ENCODE results near the gene SGO2.
"Not testable (repeated sequence)": the region's sequence is repeated elsewhere in the genome, so short reads cannot be mapped to it uniquely, and the experiment has no call there.

Gene SGO2

DNA sequence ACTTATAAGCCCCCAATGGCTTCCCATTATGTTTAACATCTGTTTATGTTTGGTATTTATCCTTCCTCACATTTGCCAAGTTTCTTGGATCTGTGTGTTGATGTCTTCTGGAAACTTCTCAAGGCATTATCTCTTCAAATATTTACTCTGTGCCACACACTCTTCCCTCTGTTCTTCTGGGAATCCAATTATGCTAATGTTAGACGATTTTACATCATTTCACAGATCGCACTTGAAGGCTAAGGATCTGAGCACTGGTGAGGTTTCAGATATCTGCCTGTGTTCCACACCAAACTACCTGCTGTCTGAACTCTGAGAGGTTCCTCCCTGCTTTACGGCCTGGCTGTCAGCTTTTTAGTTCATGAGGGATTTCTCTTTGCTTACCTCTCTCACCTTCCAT lies 69.9 kb downstream of the SGO2 start:
- no peaks in the 10 kb centered on the region for H3K9me3 ChIP-seq (ENCODE audit: insufficient read depth, low read depth, low read length)
- no peaks in the 10 kb centered on the region for H3K27me3 ChIP-seq (ENCODE audit: insufficient read depth, low read length)
- H3K4me3 ChIP-seq (ENCODE audit: low read length): no peak overlapping the region
- H3K4me1 ChIP-seq (ENCODE audit: insufficient read depth, low read length): no peaks in the 10 kb centered on the region
- H3K36me3 ChIP-seq (ENCODE audit: insufficient read depth, low read length): no peaks in the 10 kb centered on the region
- no peak overlapping the region for H3K9ac ChIP-seq (ENCODE audit: low read depth, low read length)
- no peak overlapping the region for H3K27ac ChIP-seq (ENCODE audit: low read depth, low read length)
- 87% methylated on average over 3 of the region's 3 CpGs for WGBS

DNA sequence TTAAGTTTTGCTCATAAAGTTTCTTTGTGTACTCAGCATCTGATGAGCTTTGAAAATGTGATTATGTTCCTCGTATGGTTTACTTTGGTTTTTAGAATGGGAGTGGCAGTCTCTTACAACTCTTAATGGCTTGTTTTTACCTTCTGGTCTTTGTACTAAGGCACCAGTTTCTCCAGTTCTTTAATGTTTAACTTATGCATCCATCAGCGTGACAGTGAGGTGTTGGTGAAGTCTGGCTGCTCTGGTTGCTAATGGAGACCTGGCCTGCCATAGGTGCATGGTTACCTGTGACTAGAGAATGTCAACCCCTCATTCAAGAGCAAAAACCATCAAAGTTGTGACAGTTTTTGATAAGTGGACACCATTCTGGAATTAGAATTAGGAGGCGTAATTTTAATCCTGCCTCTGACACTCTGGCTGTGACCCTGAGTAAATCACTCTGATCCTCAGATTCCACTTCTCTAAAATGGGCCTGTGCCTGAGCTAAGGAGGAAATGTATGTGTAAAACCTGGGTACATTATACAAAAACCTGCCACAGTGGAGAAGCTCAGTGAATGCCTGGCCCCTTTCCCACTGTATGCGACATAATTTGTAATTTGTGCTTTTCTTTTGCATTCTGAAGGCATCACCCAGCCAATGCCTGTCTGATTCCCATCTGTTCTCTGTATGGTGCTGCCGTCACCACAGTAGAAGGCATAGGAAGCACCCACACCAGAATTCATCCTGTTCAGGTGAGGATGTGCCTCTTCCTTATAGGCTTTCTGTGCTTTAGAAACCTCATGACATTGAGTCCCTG lies 71.0 kb downstream of the SGO2 start:
- no peaks in the 10 kb centered on the region for H3K4me1 ChIP-seq (ENCODE audit: insufficient read depth, low read length)
- no peaks in the 10 kb centered on the region for H3K9me3 ChIP-seq (ENCODE audit: insufficient read depth, low read depth, low read length)
- no peak overlapping the region for H3K27ac ChIP-seq (ENCODE audit: low read depth, low read length)
- H3K9ac ChIP-seq (ENCODE audit: low read depth, low read length): no peak overlapping the region
- WGBS: 88% methylated on average over 5 of the region's 5 CpGs
- H3K27me3 ChIP-seq (ENCODE audit: insufficient read depth, low read length): no peaks in the 10 kb centered on the region
- no peaks in the 10 kb centered on the region for H3K36me3 ChIP-seq (ENCODE audit: insufficient read depth, low read length)
- no peak overlapping the region for H3K4me3 ChIP-seq (ENCODE audit: low read length)

DNA sequence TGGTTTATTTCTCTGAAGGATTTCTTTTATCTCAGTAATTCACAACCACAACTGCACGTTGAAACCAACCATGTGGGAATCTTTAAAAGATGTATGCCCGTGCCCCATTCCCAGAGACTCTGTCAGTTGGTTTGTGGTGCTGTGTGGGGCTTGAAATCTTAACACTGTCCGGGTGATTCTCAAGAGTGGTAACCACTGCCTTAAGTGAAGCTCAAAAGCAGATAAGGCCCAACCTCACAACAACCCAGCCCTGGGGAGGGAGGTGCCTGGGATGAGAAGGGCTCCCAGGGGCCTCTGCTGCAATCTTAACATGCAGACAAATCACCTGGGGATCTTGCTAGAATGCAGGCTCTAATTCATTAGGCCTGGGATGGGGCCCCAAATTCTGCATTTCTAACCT lies 73.2 kb downstream of the SGO2 start:
- WGBS: 96% methylated on average over 3 of the region's 3 CpGs
- H3K27me3 ChIP-seq (ENCODE audit: insufficient read depth, low read length): no peaks in the 10 kb centered on the region
- no peak overlapping the region for H3K9ac ChIP-seq (ENCODE audit: low read depth, low read length)
- H3K4me1 ChIP-seq (ENCODE audit: insufficient read depth, low read length): no peaks in the 10 kb centered on the region
- no peak overlapping the region for H3K4me3 ChIP-seq (ENCODE audit: low read length)
- H3K27ac ChIP-seq (ENCODE audit: low read depth, low read length): no peak overlapping the region
- no peaks in the 10 kb centered on the region for H3K9me3 ChIP-seq (ENCODE audit: insufficient read depth, low read depth, low read length)
- H3K36me3 ChIP-seq (ENCODE audit: insufficient read depth, low read length): no peaks in the 10 kb centered on the region

GRCh38 chr2:200600549-200601225 lies 74.7 kb downstream of the SGO2 start:
- Histone ChIP-seq H3K4me1 (ENCODE audit: insufficient read depth, low read length) (no peaks in the 10 kb centered on the region), H3K36me3 (ENCODE audit: insufficient read depth, low read length) (no peaks in the 10 kb centered on the region), H3K9me3 (ENCODE audit: insufficient read depth, low read depth, low read length) (no peaks in the 10 kb centered on the region), H3K4me3 (ENCODE audit: low read length) (no peak overlapping the region), H3K27ac (ENCODE audit: low read depth, low read length) (no peak overlapping the region), H3K27me3 (ENCODE audit: insufficient read depth, low read length) (no peaks in the 10 kb centered on the region), H3K9ac (ENCODE audit: low read depth, low read length) (no peak overlapping the region)
- 95% methylated on average over 4 of the region's 7 CpGs for WGBS

DNA sequence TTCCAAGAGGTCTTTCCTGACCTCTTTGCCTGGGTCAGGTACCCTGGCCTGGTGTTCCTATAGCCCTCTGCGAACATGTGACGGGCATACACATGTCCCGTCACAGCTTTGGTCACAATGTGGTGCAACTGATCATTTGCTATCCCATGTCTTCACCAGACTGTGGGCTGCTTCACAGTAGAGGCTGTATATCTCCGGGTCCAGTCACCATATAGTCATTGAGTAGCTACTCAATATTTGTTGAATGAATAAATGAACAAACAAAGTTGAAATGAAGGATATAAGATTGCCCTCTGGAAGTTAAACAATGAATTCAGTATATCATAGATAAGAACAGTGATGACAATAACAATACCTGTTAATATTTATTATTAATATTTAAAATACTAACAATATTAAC lies 76.6 kb downstream of the SGO2 start:
- Histone ChIP-seq H3K4me3 (ENCODE audit: low read length) (no peak overlapping the region), H3K4me1 (ENCODE audit: insufficient read depth, low read length) (no peaks in the 10 kb centered on the region), H3K27ac (ENCODE audit: low read depth, low read length) (no peak overlapping the region), H3K9me3 (ENCODE audit: insufficient read depth, low read depth, low read length) (no peaks in the 10 kb centered on the region), H3K9ac (ENCODE audit: low read depth, low read length) (no peak overlapping the region), H3K27me3 (ENCODE audit: insufficient read depth, low read length) (no peaks in the 10 kb centered on the region), H3K36me3 (ENCODE audit: insufficient read depth, low read length) (no peaks in the 10 kb centered on the region)
- 96% methylated on average over 4 of the region's 4 CpGs for WGBS

GRCh38 chr2:200603972-200604371 lies 78.0 kb downstream of the SGO2 start:
- no peak overlapping the region for H3K27ac ChIP-seq (ENCODE audit: low read depth, low read length)
- no peaks in the 10 kb centered on the region for H3K4me1 ChIP-seq (ENCODE audit: insufficient read depth, low read length)
- WGBS: 92% methylated on average over 3 of the region's 3 CpGs
- H3K4me3 ChIP-seq (ENCODE audit: low read length): no peak overlapping the region
- H3K9me3 ChIP-seq (ENCODE audit: insufficient read depth, low read depth, low read length): no peaks in the 10 kb centered on the region
- no peak overlapping the region for H3K9ac ChIP-seq (ENCODE audit: low read depth, low read length)
- H3K36me3 ChIP-seq (ENCODE audit: insufficient read depth, low read length): no peaks in the 10 kb centered on the region
- no peaks in the 10 kb centered on the region for H3K27me3 ChIP-seq (ENCODE audit: insufficient read depth, low read length)

DNA sequence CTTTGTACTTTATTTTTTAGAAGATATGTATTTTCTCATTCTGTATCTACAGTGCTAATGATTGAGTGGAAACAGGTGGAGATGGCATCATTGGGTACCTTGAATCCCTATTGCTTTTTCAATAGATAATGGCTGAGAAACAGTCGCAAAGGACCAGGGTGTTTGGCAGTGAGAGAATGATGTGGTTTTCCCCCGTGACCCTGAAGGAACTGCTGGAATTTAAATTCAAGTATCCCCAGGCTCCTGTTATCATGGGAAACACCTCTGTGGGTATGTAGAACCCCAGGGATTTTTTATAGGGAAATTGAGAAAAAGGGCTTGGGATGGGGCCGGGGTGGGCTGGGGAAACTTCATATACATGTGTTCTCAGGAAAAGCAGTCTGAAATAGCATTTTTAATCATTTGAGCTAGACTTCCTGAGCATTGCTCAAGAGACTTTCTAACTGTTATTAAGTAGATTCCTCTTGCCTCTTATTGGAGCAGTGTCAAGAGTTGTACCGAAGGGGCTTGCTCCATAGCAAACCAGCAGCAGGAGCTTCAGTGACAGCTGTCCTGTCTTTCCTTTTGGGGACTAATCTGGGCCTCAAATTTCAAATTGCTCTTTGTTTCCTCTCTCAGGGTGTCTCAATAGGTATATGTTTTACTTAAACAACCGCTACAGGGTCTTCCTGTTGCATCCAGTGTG lies 78.7 kb downstream of the SGO2 start:
- Histone ChIP-seq H3K4me3 (ENCODE audit: low read length) (no peak overlapping the region), H3K27me3 (ENCODE audit: insufficient read depth, low read length) (no peaks in the 10 kb centered on the region), H3K9me3 (ENCODE audit: insufficient read depth, low read depth, low read length) (no peaks in the 10 kb centered on the region), H3K36me3 (ENCODE audit: insufficient read depth, low read length) (no peaks in the 10 kb centered on the region), H3K9ac (ENCODE audit: low read depth, low read length) (no peak overlapping the region), H3K27ac (ENCODE audit: low read depth, low read length) (no peak overlapping the region), H3K4me1 (ENCODE audit: insufficient read depth, low read length) (no peaks in the 10 kb centered on the region)
- WGBS: 90% methylated on average over 5 of the region's 5 CpGs

DNA sequence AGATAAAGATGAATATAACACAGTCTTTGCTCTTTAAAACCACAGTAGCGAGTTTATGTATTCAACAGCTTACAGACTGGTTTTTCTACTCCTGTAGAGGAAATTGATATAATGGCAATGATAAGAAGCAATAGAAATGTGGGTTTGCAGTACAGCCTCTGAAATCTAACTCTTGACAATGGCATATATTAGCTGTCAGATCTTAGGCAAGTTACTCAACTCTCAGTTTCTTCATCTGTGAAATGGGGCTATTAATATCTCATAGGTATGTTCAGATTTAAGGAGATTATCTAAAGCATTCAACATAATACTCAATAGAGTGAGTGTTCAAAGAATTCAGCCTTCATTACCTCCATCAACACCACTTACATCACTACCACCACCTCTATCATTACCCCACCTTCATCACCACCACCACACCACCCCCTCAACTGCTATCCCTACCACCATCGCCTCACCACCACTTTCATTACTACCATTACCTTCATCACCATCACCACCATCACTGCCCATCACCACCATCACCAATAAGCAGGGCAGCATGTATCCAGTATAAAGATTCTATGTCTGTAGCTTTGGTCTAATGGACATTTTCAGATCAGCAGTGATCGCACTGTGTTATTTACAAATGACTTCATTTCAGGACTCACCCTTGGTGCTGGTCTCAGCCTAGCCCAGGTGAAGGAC lies 82.5 kb downstream of the SGO2 start:
- Histone ChIP-seq H3K27ac (ENCODE audit: low read depth, low read length) (no peak overlapping the region), H3K36me3 (ENCODE audit: insufficient read depth, low read length) (no peaks in the 10 kb centered on the region), H3K9ac (ENCODE audit: low read depth, low read length) (no peak overlapping the region), H3K27me3 (ENCODE audit: insufficient read depth, low read length) (no peaks in the 10 kb centered on the region), H3K4me3 (ENCODE audit: low read length) (no peak overlapping the region), H3K4me1 (ENCODE audit: insufficient read depth, low read length) (no peaks in the 10 kb centered on the region), H3K9me3 (ENCODE audit: insufficient read depth, low read depth, low read length) (no peaks in the 10 kb centered on the region)
- WGBS: 84% methylated on average over 3 of the region's 3 CpGs

DNA sequence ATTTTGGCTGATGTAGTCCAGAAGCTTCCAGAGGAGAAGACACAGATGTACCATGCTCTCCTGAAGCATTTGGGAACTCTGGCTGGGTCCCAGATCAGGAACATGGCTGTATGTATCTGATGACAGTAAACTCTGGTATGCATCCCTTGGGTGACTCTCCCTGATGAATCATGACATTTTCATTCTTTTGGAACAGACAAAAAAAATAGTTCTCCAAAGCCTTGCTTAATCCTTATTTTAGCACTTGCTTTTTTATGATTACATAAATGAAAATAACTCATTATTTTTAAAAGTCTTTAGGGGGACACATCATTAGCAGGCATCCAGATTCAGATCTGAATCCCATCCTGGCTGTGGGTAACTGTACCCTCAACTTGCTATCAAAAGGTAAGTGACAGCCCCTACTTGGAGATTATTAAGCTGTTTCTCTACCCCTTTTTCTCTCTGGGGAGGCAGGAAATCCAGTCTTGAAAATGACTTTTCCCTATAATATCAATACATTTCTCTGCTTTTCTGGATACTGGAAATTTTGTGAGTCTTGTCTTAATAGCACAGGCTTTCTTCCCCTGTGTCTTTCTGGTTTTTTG lies 83.1 kb downstream of the SGO2 start:
- H3K36me3 ChIP-seq (ENCODE audit: insufficient read depth, low read length): no peaks in the 10 kb centered on the region

DNA sequence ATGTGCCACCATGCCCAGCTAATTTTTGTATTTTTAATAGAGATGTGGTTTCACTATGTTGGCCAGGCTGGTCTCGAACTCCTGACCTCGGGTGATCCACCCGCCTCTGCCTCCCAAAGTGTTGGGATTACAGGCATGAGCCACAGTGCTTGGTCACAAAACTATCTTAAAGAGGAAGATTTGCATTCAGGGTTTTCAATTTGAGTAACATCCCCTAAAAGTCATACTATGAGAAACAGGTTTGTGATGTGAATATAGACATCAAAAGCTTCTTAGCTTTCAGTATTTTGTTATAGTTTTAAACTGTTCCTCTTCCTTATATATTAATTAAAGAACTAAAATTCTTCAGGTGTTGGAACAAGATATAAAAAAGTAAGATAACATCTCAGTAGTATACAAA lies 84.2 kb downstream of the SGO2 start:
- H3K4me1 ChIP-seq (ENCODE audit: insufficient read depth, low read length); H3K36me3 ChIP-seq (ENCODE audit: insufficient read depth, low read length); H3K27ac ChIP-seq (ENCODE audit: low read depth, low read length); H3K9me3 ChIP-seq (ENCODE audit: insufficient read depth, low read depth, low read length); H3K4me3 ChIP-seq (ENCODE audit: low read length); H3K27me3 ChIP-seq (ENCODE audit: insufficient read depth, low read length); H3K9ac ChIP-seq (ENCODE audit: low read depth, low read length): not testable (repeated sequence)
- WGBS: 91% methylated on average over 3 of the region's 3 CpGs

More for the DNA sequence above, 83.1 kb downstream of the SGO2 start:
- H3K27me3 ChIP-seq (ENCODE audit: insufficient read depth, low read length): no peaks in the 10 kb centered on the region
- no peak overlapping the region for H3K9ac ChIP-seq (ENCODE audit: low read depth, low read length)
- H3K4me1 ChIP-seq (ENCODE audit: insufficient read depth, low read length): no peaks in the 10 kb centered on the region
- H3K9me3 ChIP-seq (ENCODE audit: insufficient read depth, low read depth, low read length): no peaks in the 10 kb centered on the region
- H3K27ac ChIP-seq (ENCODE audit: low read depth, low read length): no peak overlapping the region
- no peak overlapping the region for H3K4me3 ChIP-seq (ENCODE audit: low read length)

- 92% methylated on average over 3 of the region's 4 CpGs for WGBS
Measured at GRCh38 chr2:200613692-200614091, 87.7 kb downstream of the SGO2 start.

More at GRCh38 chr2:200613692-200614091, 87.7 kb downstream of the SGO2 start:
- Histone ChIP-seq H3K4me3 (ENCODE audit: low read length) (no peak overlapping the region), H3K36me3 (ENCODE audit: insufficient read depth, low read length) (no peaks in the 10 kb centered on the region), H3K9ac (ENCODE audit: low read depth, low read length) (no peak overlapping the region), H3K4me1 (ENCODE audit: insufficient read depth, low read length) (no peaks in the 10 kb centered on the region), H3K9me3 (ENCODE audit: insufficient read depth, low read depth, low read length) (no peaks in the 10 kb centered on the region), H3K27me3 (ENCODE audit: insufficient read depth, low read length) (no peaks in the 10 kb centered on the region), H3K27ac (ENCODE audit: low read depth, low read length) (no peak overlapping the region)
